Measurements from ENCODE around the gene AFG1L. TPM values are rescaled to one million over a fixed set of nuclear protein-coding genes. Genes with fewer than 3 reads are reported as not detected.

Gene AFG1L
- total RNA-seq, 1 experiment from 2014 or later, result 5.9 TPM

GRCh38 chr6:108574457-108575141 lies 279.7 kb downstream of the AFG1L start:
- H3K36me3 ChIP-seq (replicated peaks; ENCODE audit: control insufficient read depth, insufficient read depth, low read length), result no peaks in the 10 kb centered on the region; the same call in 1 of the 2 replicates
- no peak overlapping the region for H3K4me3 ChIP-seq (ENCODE audit: insufficient read depth, low read depth, low read length)
- no peak for DNase-seq

More at GRCh38 chr6:108574457-108575141, 279.7 kb downstream of the AFG1L start:
- no peaks in the 10 kb centered on the region for H3K27me3 ChIP-seq (ENCODE audit: control insufficient read depth, insufficient read depth, low read length)

Other genes with a start within 250 kb of the AFG1L start
- 20.9 and 24.5 TPM in 2 replicates for gene OSTM1, start 220.3 kb upstream of the AFG1L start, total RNA-seq (2014; rRNA removed; shearing (Covaris generic))
- not detected in 2 replicates for gene NR2E1, start 129.0 kb upstream of the AFG1L start, total RNA-seq (2014; rRNA removed; shearing (Covaris generic))
- gene SNX3, start 34.0 kb upstream of the AFG1L start, total RNA-seq (2014; rRNA removed; shearing (Covaris generic)), result 81.7 and 88.9 TPM in 2 replicates